ENCODE data around the gene ZNF711.
"Not testable (repeated sequence)": the region's sequence is repeated elsewhere in the genome, so short reads cannot be mapped to it uniquely, and the experiment has no call there.

The ZNF711 gene

GRCh38 chrX:85243761-85244449 is at the start of gene ZNF711, which contains the start of gene SATL1:
Gene ZNF711 (plus strand): TSS chrX:85243991. CDS start chrX:85247573, 3,582 bp downstream.
Gene SATL1 (minus strand): TSS chrX:85243779. CDS start chrX:85108968, 134,811 bp downstream.
- DNase-seq = peak; percentile 40

- no peak for DNase-seq
Measured at GRCh38 chrX:85196319-85196718, 47.5 kb upstream of the ZNF711 start.

DNA sequence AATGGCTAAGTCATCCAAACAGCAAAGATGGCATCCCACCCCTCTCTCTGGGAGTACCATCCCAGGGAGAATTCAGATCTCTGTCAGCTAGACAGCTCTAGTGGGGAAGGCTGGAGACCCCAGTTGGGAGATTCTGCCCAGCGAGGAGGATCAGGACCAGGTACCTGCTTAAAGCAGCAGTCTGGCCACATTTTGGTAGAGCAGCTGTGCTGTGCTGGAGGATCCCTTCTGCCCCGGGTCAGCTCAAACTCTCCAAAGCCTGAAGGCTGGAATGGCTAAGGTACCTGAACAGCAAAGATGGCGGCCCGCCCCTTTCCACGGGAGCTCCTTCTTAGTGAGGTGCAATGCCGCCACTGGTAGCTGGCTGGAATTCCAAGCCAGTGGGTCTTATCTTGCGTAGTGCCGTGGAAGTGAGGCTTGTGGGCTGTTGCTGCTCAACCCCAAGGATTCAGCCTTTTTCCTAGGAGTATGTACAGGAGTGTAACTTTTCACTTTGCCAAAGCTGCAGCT is 40.3 kb upstream of the ZNF711 start:
- no peak for DNase-seq

DNA sequence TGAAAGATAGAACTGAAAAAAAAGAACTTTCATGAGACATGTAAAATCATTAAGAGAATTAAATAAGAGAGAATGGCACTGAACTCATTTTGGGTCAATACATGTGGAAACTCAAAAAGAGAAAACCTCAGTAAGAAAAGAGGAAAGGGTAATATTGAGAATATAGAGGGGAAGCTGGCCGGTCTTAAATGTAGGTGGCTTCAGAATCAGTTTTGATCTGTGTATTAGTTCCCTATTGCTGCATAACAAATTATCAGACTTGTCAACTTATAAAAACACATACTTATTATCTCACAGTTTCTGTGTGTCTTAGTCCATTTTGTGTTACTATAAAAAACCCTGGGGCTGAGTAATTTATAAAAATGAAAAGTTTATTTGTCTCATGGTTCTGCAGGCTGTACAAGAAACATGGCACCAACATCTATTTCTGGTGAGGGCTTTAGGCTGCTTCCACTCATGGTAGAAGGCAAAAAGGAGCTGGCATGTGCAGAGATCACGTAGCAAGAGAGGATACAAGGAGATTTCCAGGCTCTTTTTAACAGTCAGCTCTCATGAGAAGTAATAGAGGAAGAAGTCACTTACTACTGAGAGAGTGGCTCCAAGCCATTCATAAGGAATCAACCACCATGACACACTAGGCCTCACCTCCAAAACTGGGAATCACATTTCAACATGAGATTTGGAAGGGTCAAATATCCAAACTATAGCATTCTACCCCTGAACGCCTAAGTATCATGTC is 29.8 kb upstream of the ZNF711 start:
- no peak for DNase-seq

DNA sequence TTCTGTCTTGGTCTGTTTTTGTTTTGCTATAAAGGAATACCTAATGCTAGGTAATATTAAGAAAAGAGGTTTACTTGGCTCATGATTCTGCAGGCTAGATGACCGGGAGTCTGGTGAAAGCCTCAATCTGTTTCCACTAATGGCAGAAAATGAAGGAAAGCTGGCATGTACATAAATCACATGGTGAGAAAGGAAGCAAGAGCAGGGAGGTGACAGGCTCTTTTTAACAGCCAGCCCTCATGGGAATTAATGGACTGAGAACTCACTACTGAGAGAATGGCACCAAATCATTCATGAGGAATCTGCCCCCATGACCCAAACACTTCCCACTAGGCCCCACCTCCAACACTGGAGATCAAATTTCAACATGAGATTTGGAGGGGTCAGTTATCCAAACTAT is 27.8 kb upstream of the ZNF711 start:
- no peak for DNase-seq

- DNase-seq = no peak
Measured at GRCh38 chrX:85221361-85221760, 22.4 kb upstream of the ZNF711 start.

- DNase-seq = no peak
Measured at GRCh38 chrX:85223359-85223758, 20.4 kb upstream of the ZNF711 start.

- no peak for DNase-seq
Measured at GRCh38 chrX:85243155-85243554, 636 bp upstream of the ZNF711 start.

DNA sequence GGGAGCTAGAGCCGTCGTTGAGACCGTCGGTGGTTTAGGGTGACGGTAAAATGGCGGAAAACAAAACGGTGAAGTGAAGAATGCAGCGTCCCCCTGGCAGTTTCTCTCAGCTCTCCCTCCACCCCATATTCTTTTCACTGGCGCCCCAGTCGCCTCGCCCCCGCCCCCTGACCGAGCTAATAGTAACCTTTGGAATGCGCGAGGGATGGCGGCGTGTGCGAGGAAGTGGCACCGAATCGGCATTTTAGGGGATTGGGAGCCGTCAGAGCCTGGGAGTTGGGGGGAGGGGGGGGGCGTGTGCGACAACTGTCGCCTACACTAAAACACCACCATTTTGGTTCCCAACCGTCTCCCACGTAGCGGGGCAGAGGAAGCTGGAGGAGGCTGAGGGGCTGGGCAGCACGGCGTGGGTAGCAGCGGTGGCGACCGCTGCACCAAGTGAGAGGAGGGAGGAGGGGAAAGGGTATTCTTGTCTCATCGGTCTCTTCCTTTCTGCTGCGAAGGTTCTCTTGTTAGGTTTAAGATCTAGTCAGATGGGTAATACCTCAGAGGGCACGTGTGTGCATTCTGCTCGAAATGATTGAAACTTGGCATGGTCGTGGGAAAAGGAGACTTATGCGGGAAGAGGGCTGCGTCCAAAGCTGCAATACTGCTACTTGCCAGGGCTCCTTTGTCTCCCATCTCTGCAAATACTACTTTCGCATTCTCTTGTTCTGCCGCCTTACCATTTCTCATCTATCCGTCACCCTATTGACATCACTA is 840 bp downstream of the ZNF711 start:
- DNase-seq = no peak

GRCh38 chrX:85285286-85285685 is 41.5 kb downstream of the ZNF711 start:
- not testable (repeated sequence) for DNase-seq

GRCh38 chrX:85288992-85289723 is 45.4 kb downstream of the ZNF711 start:
- DNase-seq = no peak

DNA sequence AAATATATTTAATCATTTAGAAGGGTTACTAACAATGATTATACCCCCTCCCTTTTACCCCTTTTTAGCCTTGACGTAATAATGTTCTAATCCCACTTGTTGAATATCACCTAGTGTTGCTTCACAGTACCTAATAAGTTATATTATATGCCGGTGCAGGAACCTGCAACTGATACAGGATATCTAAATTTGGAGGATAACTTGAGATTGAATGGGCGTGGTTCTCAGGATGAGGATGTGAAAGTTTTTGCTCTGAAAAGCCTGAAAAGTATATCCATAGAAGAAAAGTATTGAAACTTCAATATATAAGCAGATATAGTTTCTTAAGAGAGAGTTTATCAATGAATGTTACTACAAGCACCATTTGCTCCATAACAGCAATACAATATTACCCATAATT is 59.8 kb downstream of the ZNF711 start:
- no peak for DNase-seq

GRCh38 chrX:85309717-85310116 is 65.9 kb downstream of the ZNF711 start:
- no peak for DNase-seq

DNA sequence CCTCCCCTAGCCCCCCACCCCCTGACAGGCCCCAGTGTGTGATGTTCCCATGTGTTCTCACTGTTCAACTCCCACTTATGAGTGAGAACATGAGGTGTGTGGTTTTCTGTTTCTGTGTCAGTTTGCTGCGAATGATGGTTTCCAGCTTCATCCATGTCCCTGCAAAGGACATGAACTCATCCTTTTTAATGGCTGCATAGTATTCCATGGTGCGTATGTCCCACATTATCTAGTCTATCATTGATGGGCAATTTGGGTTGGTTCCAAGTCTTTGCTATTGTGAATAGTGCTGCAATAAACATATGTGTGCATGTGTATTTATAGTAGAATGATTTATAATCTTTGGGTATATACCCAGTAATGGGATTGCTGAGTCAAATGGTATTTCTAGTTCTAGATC is 67.6 kb downstream of the ZNF711 start:
- DNase-seq = not testable (repeated sequence)

Measured in CD4-positive, alpha-beta T cell treated with Interleukin-15 for 1 hour (primary cell).